ENCODE data around the gene SLC17A8.
"Not testable (repeated sequence)": the region's sequence is repeated elsewhere in the genome, so short reads cannot be mapped to it uniquely, and the experiment has no call there.

SLC17A8 gene

DNA sequence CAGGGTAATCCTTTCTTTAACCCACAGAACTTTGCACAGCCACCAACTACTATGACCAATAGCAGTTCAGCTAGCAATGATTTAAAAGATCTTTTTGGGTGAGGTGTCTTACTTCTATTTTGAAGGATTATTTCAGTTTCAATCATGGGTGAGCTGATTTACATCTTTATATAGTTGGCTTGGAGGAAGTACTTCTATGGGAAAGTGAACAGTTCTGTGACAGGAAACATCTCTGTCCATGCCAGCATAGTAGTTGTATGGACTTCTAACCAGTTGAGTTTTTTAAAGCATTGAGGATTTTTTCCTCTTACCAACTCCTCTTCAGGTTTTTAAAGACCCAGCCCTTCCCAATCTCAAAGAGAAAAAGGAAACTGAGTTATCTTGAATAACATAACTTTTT, 17.8 kb upstream of the SLC17A8 start:
- TF ChIP-seq Cebpa-rat (IDR thresholded peaks at IDR 0.05) = no peak
- H3K4me3 ChIP-seq = no peak overlapping the region
- H3K4me2 ChIP-seq = no peak overlapping the region
- H3K9ac ChIP-seq = no peak overlapping the region
- H3K27ac ChIP-seq = no peak overlapping the region
- H3K9me3 ChIP-seq = no peaks in the 10 kb centered on the region
- peaks cover 36% of the 10 kb centered on the region for H3K36me3 ChIP-seq
- no peaks in the 10 kb centered on the region for H3K4me1 ChIP-seq
- no peaks in the 10 kb centered on the region for H3K27me3 ChIP-seq
- no peaks in the 10 kb centered on the region for H4K20me1 ChIP-seq

DNA sequence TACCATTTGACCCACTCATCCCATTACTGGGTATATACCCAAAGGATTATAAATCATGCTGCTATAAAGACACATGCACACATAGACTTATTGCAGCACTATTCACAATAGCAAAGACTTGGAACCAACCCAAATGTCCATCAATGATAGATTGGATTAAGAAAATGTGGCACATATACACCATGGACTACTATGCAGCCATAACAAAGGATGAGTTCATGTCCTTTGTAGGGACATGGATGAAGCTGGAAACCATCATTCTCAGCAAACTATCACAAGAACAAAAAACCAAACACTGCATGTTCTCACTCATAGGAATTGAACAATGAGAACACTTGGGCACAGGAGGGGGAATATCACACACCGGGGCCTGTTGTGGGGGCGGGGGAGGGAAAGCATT, 14.0 kb upstream of the SLC17A8 start:
- not testable (repeated sequence) for H3K4me1 ChIP-seq, H3K9ac ChIP-seq, H4K20me1 ChIP-seq, H3K4me3 ChIP-seq, H3K4me2 ChIP-seq, H3K9me3 ChIP-seq, H3K27me3 ChIP-seq, H3K27ac ChIP-seq
- peaks cover 11% of the 10 kb centered on the region for H3K36me3 ChIP-seq

DNA sequence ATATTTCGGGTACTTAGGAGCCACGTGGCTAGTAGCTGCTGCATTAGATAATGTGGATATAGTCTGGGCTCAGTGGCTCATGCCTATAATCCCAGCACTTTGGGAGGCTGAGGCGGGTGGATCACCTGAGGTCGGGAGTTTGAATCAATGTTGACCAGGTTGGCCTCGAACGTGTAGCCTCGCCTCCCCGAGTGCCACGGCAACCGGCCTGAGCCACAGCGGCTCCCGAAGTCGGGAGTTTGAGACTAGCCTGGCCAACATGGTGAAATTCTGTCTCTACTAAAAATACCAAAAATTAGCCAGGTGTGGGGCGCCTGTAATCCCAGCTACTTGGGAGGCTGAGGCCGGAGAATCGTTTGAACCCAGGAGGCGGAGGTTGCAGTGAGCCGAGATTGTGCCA, 12.5 kb upstream of the SLC17A8 start:
- H3K4me1 ChIP-seq, H3K4me2 ChIP-seq, H3K27ac ChIP-seq, H3K4me3 ChIP-seq, H3K9me3 ChIP-seq, H3K36me3 ChIP-seq, H3K9ac ChIP-seq, H4K20me1 ChIP-seq, H3K27me3 ChIP-seq: not testable (repeated sequence)

DNA sequence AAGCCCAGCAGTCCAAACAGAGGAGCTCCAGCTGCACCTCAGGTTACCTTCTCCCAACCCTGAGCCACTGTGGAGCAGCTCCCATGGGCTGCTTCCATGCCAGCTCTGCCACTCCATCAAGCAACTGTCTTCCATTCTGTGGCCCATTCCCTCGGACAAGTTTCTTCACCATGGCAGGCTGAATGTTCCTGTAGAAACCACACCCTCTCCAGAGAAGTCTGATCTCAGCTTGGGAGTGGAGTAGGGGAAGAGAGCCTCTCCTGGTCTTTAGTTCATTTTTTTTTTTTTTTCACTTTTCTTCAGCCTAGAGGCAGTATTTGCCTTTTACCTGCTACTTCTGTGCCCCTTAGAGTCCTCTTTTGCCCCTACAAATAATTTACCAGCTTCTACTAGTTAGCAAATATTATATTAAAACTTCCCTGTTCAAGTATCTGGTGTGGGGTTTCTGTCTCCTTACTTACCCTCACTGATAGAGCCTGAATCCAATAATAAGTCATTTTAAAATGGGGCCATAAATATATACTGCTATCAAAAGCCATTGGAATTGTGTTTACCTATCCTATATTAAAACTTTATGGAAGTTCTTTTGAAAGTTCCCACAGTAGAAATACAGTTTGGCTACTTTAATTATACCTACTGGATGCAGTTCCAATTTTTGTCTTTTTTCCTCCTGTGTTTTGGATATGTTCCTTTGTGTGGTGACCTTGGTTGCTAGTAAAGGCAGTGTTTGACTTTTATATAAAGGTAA, 11.7 kb upstream of the SLC17A8 start:
- Histone ChIP-seq H4K20me1 (no peaks in the 10 kb centered on the region), H3K27ac (no peak overlapping the region), H3K27me3 (no peaks in the 10 kb centered on the region), H3K4me3 (no peak overlapping the region), H3K4me2 (no peak overlapping the region), H3K9ac (no peak overlapping the region), H3K9me3 (no peaks in the 10 kb centered on the region), H3K36me3 (no peaks in the 10 kb centered on the region), H3K4me1 (no peaks in the 10 kb centered on the region)
- TF ChIP-seq Cebpa-rat (IDR thresholded peaks at IDR 0.05) = no peak

DNA sequence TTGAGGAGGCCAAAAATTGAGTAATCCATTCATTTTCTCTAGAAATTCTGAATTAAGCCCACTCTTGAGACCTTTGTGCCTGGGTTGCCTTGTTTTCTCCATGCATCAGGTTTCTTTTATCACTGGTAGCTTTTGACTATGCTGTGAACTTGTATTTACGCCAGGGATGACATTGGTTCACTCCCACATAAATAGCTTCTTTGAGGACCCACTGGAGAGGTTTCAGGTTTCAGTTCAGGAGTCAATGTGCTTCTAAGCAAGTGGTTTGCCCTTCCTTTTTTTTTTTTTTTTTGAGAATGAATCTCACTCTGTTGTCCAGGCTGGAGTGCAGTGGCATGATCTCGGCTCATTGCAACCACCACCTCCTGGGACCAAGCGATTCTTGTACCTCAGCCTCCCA, 10.2 kb upstream of the SLC17A8 start:
- no peaks in the 10 kb centered on the region for H3K9me3 ChIP-seq
- H3K4me1 ChIP-seq = no peaks in the 10 kb centered on the region
- no peak overlapping the region for H3K9ac ChIP-seq
- no peaks in the 10 kb centered on the region for H3K36me3 ChIP-seq
- H3K27me3 ChIP-seq = no peaks in the 10 kb centered on the region
- no peak overlapping the region for H3K4me2 ChIP-seq
- H3K4me3 ChIP-seq = no peak overlapping the region
- H3K27ac ChIP-seq = no peak overlapping the region
- TF ChIP-seq Cebpa-rat (IDR thresholded peaks at IDR 0.05) = no peak
- H4K20me1 ChIP-seq = no peaks in the 10 kb centered on the region

DNA sequence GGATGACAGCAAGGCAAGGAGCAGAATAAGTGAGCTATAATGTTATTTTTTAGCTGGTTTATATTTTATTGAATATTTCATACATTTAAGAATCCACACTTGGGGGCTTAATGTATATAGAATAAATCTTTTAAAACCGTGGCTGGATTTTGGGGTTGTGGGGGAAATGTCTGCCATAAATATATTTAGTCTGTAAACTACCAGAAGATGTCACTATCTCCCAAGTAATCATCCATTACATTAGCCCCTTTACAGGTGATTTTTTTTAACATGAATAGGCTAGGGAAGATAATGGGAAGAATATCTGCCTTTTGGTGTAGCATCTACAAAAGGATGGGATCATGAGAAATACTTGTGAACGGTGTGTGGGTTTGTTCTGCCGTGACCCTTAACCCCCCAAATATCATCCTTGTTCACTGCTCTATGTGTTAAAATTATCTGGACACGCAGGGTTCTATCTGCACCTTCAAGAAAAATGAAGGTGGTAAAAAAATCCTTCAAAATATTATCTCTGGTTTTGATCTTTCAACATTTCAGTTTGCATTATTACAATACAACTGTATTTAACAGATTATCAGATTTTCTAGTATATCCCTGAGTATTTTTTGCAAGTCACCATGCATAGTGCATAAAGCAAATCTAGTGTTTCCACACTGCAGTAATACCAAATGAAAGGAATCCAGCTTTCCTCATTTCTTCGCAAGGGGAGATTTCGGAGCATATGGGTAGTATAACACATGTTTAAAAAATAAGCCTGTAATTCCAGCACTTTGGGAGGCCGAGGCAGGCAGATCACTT, 8.0 kb upstream of the SLC17A8 start:
- no peaks in the 10 kb centered on the region for H4K20me1 ChIP-seq
- no peak for TF ChIP-seq Cebpa-rat (IDR thresholded peaks at IDR 0.05)
- no peak overlapping the region for H3K4me3 ChIP-seq
- H3K4me2 ChIP-seq = no peak overlapping the region
- no peak overlapping the region for H3K9ac ChIP-seq
- H3K36me3 ChIP-seq = no peaks in the 10 kb centered on the region
- no peaks in the 10 kb centered on the region for H3K9me3 ChIP-seq
- H3K27ac ChIP-seq = no peak overlapping the region
- H3K27me3 ChIP-seq = no peaks in the 10 kb centered on the region
- H3K4me1 ChIP-seq = no peaks in the 10 kb centered on the region

DNA sequence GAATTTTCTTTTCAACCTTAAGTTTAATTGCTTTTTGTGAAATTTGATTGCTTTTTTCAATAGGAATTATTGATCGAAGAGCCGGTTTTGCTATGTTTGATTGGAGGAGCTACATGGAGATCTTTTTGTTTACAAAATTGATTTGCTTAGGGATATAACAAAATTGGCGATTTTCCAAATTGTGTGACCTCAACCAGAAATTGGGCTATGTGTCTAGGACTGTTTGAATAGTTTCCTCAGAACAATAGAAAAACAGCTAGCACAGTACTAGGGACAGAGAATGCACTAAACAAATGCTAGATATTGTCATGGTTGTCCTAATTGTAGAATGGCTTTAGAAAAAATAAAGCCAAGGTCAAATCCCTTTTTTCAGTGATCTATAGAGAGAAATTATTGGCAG, 2.4 kb downstream of the SLC17A8 start:
- H3K27ac ChIP-seq = no peak overlapping the region

DNA sequence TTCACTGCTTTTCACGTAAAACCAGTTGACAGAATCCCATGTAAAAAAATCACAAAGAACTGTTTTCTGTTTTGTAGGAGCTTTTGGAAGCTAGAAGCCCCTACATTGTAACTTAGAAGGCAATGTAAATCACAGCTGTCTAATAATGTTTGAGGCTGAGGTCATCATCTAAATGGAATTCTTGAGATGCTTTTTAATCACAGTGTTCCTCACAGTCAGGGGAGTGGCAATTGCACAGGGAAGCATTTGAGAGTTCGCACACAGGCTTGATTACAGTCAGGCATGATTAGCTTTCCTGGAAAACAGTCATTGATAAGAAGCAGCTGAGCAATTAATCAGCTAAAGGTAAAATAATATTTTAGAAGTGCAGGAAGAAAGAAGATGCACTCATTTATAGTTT, 2.9 kb downstream of the SLC17A8 start:
- no peak overlapping the region for H3K9ac ChIP-seq

More for the DNA sequence above, 2.4 kb downstream of the SLC17A8 start:
- Histone ChIP-seq H3K4me3 (no peak overlapping the region), H4K20me1 (no peaks in the 10 kb centered on the region), H3K4me2 (no peak overlapping the region), H3K36me3 (no peaks in the 10 kb centered on the region), H3K9me3 (no peaks in the 10 kb centered on the region), H3K27me3 (no peaks in the 10 kb centered on the region), H3K4me1 (no peaks in the 10 kb centered on the region), H3K9ac (no peak overlapping the region)
- no peak for TF ChIP-seq Cebpa-rat (IDR thresholded peaks at IDR 0.05)

DNA sequence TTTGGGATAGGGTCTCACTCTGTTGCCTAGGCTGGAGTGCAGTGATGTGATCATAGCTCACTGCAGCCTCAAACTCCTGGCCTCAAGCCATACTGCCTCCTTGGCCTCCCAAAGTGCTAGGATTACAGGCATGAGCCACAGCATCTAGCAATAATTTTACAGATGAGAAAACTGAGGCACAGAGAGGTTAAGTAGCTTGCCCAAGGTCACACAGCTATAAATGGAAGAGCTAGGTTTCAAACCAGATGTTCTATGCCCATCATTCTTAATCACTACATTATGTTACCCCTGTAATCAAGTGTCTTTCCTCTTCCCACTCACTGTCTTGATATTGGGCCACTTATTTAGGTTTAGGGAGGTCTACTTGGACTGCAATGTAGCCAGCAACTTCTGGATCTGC, 3.6 kb downstream of the SLC17A8 start:
- Histone ChIP-seq H4K20me1 (no peaks in the 10 kb centered on the region), H3K9ac (no peak overlapping the region), H3K36me3 (no peaks in the 10 kb centered on the region), H3K27me3 (no peaks in the 10 kb centered on the region), H3K27ac (no peak overlapping the region), H3K9me3 (no peaks in the 10 kb centered on the region), H3K4me2 (no peak overlapping the region), H3K4me3 (no peak overlapping the region), H3K4me1 (no peaks in the 10 kb centered on the region)
- TF ChIP-seq Cebpa-rat (IDR thresholded peaks at IDR 0.05) = no peak

More for the DNA sequence above, 2.9 kb downstream of the SLC17A8 start:
- Histone ChIP-seq H3K4me2 (no peak overlapping the region), H4K20me1 (no peaks in the 10 kb centered on the region), H3K27me3 (no peaks in the 10 kb centered on the region), H3K27ac (no peak overlapping the region), H3K9me3 (no peaks in the 10 kb centered on the region), H3K36me3 (no peaks in the 10 kb centered on the region), H3K4me1 (no peaks in the 10 kb centered on the region), H3K4me3 (no peak overlapping the region)
- no peak for TF ChIP-seq Cebpa-rat (IDR thresholded peaks at IDR 0.05)

DNA sequence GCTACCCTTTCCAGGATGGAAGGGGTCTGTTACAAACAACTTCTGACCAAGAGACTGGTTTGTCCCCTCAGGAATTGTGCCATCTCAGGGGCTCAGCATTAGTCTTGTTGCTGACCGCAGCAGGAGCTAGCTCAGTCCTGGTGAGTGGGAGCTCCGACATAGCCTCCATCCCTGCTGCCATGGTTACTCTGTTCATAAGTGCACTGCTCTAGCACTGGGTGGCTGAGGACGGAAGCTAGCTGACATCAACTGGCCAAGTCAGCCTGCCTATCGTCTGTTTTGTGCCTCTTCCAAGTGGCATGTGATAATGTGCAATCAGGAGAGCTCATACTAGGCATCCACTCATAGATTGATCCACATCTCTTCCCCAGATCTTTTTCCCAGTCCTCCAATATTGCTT, 7.5 kb downstream of the SLC17A8 start:
- H3K36me3 ChIP-seq = no peaks in the 10 kb centered on the region
- no peaks in the 10 kb centered on the region for H3K4me1 ChIP-seq
- no peak overlapping the region for H3K27ac ChIP-seq
- no peaks in the 10 kb centered on the region for H3K9me3 ChIP-seq
- no peak overlapping the region for H3K4me2 ChIP-seq
- no peak overlapping the region for H3K9ac ChIP-seq
- H3K27me3 ChIP-seq = no peaks in the 10 kb centered on the region
- H3K4me3 ChIP-seq = no peak overlapping the region
- no peak for TF ChIP-seq Cebpa-rat (IDR thresholded peaks at IDR 0.05)
- H4K20me1 ChIP-seq = no peaks in the 10 kb centered on the region
